ENCODE measurements around the gene STXBP4.

STXBP4 gene

DNA sequence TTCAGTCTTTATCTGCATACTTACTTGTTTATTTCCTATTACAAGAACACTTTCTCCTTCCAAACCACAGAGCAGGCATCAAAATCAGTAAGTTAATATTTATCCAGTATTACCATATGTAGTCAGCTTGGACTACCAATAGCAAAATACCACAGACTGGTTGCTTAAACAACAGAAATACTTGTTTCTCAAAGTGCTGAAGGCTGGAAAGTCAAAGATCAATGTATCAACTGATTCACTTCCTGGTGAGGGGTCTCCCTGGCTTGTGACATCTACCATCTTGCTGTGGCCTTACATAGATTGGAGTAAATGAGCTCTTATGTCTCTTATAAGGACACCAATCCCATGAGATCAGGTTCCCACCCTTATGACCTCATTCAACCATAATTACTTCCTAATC, 2.6 kb downstream of the STXBP4 start:
- no peak for DNase-seq (ENCODE audit: low read depth)

DNA sequence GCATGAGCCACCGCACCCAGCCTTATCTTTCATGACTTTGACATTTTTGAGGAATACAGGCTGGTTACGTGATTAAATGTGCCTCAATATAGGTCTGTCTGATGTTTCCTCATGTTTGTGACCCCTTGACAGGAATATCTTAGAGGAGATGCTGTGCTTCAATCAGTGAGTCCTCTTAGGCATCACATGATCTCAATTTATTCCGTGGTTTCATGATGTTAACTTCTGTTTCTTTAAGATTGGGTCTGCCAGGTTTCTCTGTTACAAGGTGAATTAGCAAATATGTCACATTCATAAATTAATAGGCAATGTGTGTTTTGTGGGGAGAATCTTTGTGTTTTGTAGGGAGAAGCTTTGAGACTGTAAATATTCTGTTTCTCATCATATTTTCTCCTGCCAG, 3.3 kb downstream of the STXBP4 start:
- no peak for DNase-seq (ENCODE audit: low read depth)

DNA sequence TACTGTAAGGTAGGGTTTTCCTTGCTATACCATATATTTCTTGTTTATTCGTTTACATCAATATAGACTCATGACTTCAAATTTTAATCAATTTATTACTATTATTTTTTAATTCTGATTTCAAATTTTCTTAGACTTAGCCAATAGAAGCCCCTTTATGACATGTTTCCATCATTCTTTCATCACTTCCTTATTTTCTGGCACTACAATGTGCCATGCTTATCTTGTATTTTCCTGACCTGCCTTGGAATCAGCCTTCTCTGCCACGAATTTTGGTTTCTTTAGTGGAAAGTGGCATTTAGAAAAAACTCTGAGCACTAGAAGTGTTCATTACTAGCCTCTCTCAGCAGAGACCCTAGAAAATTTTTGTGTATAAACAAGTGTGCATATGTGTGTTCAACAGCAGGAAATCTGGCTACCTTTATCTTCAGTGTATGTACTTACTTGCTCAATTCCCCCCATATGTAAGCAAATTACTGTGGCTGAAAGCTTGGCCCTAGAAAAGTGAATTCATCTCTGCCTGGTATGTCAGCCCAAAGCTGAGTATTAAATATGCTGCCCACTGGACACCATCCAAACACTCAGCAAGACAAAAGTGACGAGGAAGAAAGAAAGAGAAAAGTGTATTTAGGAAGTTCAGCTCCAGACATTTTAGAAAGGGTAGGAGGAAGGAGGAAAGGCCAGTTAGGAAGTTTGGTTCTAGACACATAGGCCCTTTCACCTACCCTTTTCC, 4.0 kb downstream of the STXBP4 start:
- DNase-seq (ENCODE audit: low read depth): no peak

DNA sequence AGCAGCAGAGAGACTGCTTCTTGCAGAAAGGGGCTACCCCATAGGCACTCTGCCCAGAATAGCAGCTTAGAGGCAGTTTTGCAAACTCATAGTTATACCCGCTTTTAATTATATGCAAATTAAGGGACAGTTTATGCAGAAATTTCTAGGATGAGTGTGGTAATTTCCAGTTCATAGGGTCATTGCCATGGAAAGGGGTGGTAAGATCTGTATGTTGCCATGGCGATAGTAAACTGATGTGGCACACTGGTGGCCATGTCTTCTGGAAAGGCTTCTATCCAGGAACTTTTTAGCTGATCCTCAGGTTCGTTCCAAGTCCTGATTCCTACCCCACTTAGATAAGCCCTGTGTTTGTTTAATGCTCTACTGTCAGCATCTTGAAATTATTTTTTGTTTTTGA, 6.2 kb downstream of the STXBP4 start:
- no peak for DNase-seq (ENCODE audit: low read depth)

DNA sequence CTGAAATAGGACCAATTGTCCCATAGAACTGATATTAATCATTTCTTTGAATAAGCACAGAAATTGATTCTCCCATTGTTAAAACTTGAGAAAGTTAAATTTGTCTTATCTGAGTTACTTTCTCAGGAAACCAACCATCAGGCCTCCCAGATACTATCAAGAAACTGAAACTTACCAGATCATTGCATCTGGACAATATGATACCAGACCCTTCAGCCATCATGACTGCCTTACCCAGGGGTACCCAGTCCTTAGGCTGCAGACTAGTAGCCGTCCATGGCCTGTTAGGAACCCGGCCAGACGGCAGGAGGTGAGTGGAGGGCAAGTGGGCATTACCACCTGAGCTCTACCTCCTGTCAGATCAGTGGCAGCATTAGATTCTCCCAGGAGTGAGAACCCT, 7.8 kb downstream of the STXBP4 start:
- no peak for DNase-seq (ENCODE audit: low read depth)

DNA sequence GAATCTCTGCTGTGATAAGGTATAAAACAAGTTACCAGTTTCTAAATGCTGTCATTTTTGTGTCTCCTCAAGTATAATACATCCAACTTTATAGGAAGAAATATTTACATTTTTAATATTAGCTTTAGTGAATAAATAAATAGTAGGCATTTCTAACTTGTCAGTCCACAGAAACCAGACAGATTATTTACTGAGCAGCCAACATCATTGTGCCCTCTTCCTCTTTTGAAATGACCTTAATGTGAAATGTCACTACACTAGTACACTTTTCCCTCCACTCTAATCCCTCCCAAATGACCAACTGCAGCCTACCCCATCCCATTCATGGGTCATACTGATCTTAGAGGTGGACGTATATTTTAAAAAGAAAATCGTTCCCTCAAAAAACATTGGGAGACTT, 9.2 kb downstream of the STXBP4 start:
- no peak for DNase-seq (ENCODE audit: low read depth)

DNA sequence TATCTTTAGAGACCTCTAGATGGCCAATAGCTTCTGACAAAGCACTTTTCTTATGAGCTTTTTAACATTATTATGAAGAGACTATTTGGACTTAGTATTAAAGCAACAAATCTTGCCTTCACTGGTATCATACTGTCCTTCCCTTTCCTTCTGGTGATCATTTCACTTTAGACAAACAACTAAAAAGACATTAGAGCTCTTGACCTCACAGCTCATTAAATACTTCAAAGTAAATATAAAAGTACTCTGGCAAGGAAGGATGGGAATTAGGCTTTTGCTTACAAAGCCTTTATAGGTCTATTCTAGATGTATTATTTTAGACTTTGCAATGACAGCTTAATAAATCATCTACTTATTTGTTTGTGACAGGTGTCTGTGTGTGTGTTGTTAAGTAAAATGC, 11.1 kb downstream of the STXBP4 start:
- DNase-seq (ENCODE audit: low read depth): no peak

DNA sequence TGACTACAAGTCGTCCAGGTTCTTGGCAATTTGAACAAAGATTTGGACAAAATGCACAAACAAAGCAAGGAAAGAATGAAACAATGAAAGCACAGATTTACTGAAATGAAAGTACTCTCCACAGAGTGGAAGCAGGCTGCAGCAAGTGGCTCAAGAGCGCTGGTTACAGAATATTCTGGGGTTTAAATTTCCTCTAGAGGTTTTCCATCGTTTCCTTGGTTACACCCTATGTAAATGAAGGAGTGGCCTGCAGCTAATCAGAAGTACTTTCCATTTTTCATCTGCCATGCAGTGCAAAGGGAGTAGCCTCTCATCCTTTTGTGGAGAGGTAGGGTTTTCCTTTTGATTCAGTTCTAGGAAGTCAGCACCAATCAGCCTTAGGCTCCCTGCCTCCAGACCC, 11.8 kb downstream of the STXBP4 start:
- no peak for DNase-seq (ENCODE audit: low read depth)

DNA sequence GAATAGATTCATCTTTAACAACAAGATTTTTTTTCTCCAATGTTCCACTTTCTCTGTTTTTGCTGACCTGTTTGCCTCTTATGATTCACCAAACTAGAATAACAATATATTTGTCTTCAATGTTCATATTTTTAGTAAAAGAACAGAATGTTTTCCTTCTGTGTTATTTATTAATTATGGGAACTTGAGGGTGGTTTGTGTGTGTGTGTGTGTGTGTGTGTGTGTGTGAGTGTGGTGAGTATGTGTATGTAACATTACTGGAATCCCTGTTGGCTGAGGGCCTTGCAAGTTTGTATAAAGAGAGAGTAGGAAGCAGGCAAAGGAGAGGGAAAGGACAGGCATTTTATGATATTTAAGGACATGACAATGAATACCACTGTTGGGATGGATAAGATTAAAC, 13.8 kb downstream of the STXBP4 start:
- no peak for DNase-seq (ENCODE audit: low read depth)

DNA sequence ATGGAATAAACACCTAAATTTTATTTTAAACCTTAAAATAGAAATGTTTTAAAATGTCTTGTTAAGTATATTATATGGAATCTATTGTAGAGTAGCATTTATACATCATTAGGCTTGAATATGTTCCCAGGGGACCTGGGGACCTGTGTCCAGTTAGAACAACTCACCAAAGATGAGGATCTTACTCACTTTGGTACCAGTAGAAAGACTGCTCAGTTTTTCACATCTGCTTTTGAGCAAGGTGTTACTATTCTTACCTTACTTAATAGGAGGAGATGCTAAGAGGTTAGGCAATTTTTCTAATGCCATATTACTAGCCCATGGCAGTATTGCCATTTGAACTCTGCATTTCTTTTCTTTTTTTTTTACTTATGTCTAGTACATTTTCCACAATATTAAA, 14.7 kb downstream of the STXBP4 start:
- DNase-seq (ENCODE audit: low read depth): no peak

DNA sequence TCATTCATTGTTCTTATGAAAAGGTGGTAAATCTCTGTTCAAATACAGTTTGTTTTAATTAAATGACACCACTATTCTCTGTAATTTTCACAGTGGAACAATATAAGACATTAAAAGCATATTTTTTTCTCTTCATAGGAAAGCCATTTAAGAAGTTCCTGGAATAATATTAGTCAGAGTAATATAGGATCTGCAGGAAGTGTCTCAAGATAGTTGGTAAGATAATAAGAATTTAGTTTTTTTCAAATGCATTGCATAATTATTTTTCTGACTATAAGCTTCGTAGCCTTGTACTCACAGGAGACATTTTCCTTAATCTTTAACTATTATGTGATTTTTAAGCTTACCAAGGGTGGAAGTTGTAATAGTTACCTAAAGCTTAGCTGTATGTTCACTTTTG, 16.9 kb downstream of the STXBP4 start:
- DNase-seq (ENCODE audit: low read depth): no peak

DNA sequence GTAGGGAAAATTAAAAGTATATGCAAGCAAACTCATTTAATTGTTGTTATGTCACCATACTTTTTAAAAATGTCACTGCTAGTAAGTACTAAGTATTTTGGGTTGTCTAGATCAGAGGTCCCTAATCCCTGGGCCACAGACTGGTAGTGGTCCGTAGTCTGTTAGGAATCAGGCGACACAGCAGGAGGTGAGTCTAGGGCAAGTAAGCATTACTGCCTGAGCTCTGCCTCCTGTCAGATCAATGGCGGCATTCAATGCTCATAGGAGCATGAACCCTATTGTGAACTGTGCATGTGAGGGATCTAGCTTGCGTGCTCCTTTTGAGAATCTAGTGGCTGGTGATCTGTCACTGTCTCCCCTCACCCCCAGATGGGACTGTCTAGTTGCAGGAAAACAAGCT, 21.6 kb downstream of the STXBP4 start:
- DNase-seq (ENCODE audit: low read depth): no peak

DNA sequence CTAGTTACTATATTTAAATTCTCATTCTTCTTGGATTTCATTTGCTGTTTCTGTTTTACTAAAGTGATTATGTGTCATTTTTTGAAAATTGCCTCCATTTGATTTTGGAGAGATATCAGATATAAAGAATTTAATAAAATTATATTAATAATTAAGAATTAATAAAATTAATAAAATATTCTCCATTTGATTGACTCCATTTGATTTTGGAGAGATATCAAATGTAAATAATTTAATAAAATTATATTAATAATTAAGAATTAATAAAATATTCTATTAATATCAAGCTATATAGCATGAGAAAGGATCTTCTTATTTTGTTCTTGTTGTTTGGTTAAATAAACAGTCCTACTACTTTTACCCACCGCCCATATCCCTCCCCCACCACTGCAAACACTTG, 23.0 kb downstream of the STXBP4 start:
- DNase-seq (ENCODE audit: low read depth): no peak

DNA sequence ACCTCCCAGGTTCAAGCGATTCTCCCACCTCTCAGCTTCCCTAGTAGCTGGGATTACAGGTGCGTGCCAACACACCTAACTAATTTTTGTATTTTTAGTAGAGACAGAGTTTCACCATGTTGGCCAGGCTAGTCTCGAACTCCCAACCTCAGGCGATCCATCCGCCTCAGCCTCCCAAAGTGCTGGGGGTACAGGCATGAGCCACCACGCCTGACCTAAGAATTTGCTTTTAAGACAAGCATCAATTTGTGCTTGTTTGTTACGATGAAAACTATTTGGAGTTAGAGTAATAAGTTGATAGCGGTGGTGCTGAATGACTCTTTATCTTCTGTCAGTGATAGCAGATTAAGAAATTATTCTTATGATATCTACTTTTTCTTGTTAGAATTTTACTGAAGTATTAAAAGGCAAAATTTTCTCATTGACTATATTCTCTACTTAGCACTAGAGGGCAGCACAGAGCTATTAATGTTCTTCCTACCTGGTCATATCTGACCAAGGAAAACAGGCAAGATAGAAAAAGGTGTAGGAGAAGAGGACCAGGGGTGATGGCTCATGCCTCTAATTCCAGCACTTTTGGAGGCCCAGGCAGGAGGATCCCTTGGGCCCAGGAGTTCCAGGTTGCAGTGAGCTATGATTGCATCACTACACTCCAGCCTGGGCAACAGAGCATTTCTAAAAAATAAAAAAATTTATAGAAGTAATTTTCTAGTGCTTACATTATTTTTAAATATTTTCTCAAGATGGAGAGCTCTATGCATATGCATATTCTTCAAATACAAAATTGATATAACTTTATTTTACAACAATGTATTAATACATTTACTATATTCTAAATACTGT, 24.5 kb downstream of the STXBP4 start:
- no peak for DNase-seq (ENCODE audit: low read depth)

DNA sequence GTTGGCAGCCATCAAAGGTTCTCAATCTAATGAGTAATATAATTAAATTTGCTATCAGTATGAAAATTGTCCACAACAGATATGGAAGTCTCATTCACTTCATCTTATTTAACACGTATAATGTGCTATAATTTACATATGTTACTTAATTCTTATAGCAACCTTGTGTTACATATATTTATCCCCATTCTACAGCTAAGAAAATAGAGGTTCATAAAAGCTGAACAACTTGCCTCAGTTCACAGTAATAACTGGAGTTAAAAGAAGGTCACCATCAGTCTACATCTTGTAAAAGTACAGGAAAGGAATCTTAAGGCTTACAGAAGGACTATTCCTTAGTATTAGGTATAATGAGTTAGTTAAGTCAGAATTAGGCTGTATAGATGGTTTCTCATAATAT, 27.9 kb downstream of the STXBP4 start:
- no peak for DNase-seq (ENCODE audit: low read depth)

DNA sequence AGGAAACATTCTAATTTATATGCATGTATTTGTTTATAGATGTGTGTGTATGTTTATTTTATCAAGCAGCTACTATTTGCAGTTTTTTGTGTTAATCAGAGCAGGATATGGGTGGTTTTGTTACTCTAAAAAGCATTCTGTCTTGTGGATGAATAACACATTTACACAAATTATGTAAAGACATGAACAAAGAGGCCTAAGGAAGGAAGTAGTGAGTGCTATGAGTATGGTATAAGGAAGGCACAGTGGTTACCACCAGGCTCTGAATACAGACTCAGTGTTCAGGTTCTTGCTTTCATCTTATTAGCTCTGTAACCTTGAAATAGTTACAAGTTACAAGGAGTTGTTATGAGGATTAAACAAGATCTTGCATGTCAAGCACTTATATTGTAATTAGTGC, 33.9 kb downstream of the STXBP4 start:
- no peak for DNase-seq (ENCODE audit: low read depth)

DNA sequence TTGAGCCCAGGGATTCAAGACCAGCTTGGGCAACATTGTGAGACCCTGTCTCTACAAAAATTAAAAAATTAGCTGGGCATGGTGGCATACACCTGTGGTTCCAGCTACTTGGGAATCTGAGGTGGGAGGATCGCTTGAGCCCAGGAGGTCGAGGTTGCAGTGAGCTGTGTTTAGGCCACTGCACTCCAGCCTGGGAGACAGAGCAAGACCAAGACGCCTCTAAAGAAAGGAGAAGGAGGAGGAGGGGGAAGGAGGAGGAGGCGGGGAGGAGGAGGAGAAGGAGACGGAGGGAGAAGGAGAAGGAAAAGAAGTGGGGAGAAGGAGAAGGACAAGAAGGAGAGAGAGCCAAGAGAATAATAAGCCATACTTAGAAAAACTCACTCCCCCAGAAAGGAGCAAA, 35.9 kb downstream of the STXBP4 start:
- no peak for DNase-seq (ENCODE audit: low read depth)

DNA sequence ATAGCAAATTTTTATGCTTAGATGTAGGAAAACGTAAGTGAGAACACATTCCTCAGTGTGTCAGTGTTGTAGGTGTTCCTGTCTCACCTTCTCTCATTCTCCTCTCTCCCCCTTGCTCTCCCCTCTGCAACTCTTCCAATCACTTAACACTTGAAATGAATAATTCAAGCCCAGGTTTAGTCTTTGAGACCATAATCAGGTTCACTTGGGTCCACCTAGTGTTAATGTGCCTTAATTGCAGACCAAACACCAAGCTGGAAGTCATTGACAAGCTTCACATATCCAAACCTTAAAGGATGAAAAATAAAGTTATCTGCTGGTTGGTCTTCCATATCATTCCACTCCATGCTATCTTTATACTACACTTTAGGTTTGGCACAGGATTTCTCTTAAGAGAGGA, 37.0 kb downstream of the STXBP4 start:
- no peak for DNase-seq (ENCODE audit: low read depth)

DNA sequence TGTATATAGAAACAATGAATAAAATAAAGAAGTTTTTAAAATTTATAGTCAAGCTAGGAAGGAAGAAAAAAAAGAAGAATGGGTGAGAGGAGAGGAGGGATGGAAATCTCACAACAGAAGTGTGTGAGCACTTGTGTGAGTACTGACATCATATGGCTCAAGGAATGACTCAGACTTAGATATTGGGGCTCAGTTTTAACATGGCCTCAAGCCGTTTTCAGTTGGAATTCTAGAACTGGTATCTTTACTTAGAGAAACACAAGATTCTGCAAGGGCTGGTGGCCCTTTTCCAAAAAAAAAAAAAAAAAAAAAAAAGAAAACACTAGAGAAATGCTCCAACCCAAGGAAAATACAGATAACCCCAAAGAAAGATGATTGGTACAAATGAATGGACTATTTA, 55.1 kb downstream of the STXBP4 start:
- DNase-seq (ENCODE audit: low read depth): no peak

DNA sequence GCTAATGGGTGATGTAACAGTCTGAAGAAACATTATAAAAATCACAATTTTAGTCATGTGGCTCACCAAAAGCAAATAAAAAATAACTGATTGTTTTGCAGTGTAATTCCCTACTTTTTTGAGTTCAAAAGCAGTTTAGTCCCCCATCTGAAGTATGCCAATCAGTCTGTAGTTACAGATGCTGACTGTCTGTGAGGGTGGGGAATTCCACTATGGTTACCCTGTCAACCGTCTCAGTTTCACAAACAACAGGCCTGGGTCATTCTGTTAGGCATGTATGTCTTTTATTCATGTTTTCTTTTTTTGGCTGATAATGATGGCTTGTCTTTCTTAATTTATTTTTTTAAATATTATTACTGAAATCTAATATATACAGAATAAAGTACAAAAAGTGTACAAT, 69.3 kb downstream of the STXBP4 start:
- DNase-seq (ENCODE audit: low read depth): no peak

DNA sequence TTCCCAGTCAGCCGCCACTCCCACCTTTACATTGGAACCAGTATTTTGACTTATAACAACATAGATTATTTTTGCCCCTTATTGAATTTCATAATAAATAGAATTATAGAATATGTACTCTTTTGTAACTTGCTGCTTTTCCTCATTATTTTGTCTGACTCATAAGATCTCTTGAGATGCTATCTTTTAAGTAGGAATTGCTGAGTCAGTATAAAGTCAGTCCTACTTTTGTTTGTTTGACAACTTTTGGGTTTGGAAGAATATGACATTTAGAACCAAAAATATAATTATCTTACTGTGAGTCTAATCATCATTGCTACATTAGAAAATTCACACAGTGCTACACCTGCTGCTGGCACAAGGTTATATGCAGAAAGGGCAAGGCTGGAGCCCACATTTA, 69.7 kb downstream of the STXBP4 start:
- DNase-seq (ENCODE audit: low read depth): no peak

DNA sequence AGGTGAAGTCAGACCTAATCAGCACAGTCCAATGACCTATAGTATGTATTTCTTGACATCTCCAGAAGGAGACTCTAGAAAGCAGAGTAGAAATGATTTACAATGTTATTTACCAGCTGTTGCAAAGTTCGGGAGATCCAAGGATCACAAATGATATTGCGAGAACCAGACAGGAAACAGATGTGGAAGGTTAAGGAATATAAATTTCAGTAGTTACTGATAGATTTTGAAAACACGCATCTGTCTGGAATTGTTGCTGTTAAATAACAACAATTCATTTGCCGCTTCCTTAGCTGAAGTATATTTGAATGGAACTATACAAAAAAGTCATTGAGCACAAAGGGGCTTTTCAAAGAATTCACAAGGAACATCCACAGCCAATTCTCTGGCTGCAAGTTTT, 72.0 kb downstream of the STXBP4 start:
- DNase-seq (ENCODE audit: low read depth): no peak

DNA sequence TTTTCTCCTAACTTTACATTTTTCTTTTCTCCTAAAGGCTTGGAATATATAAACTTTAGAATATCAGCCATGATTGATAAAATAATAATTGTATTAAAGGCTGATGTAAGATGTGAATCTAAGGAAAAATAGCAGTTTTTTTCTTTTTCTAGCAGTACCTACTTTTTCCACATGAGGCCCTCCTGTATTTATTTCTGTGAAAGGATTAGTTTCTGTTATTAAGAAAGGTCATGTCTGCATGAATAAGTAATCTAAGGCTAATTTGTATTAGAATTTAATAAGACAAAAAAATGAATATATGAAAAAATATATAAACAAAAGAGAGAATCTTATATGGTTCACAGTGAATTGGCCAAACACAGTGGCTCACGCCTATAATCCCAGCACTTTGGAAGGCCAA, 85.3 kb downstream of the STXBP4 start:
- no peak for DNase-seq (ENCODE audit: low read depth)

DNA sequence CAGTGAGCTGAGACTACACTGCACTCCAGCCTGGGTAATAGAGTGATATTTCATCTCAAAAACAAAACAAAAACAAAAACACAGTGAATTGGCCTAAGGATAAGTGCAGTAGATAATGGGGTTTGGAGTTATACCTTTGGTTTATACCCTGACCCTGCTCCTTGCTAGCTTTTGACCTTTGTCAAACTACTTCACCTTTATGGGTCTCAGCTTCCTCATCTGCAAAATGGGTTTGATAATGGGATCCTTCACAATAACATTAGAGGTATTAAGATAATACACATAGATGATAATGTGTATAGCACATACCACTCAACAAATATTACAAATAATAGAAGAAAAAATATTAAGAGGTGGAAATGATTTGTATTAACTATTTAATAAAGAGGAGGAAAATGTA, 85.9 kb downstream of the STXBP4 start:
- no peak for DNase-seq (ENCODE audit: low read depth)

Data from activated gamma-delta T cell treated with anti-CD3 and anti-CD28 coated beads, Interleukin-2, amount 50 U/mL, for 16 hours (primary cell).